HG02981 (cell line): ENCODE results near the gene PRR15L.

Experiments
- ATAC-seq: cut with Tn5 transposase; IDR thresholded peaks from one replicate; pipeline ENCODE4 v1.9.1; 2021; ENCODE audit warnings: mild to moderate bottlenecking, moderate library complexity; ENCODE audit not compliant: unreplicated experiment

Gene PRR15L

DNA sequence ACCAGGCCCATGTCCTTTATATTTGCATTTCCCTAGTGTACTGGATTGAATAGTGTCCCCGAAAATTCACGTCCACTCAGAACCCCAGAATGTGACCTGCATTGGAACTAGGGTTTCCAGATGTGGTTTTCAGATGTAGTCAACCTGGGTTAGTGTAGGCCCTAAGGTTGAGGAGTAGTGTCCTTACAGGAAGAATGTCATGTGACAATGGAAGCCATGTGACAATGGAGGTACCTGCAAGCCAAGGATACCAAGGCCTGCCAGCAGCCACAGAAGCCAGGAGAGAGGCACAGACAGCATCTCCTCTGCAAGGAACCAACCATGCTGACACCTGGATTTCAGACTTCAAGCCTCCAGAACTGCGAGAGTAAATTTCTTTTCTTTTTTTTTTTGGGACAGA, 5.2 kb upstream of the PRR15L start:
- no peak for ATAC-seq

DNA sequence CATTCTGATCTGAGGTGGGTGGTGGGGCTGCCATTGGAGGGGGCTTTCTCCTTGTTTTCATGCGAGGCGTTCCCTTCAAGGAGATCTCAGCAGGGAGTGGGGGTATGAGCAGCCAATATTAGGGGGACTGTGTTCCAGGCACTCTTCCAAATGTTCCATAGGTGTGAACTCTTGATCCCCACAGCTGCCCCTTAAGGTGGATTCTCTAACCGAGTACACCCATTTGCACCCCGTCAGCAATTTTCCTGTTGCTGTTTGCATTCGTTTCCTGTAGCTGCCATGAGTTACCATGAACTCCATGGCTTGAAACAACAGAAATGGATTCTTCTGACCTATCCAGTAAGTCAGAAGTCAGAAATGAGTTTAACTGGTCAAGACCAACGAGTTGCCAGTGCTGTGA, 3.7 kb upstream of the PRR15L start:
- no peak for ATAC-seq

DNA sequence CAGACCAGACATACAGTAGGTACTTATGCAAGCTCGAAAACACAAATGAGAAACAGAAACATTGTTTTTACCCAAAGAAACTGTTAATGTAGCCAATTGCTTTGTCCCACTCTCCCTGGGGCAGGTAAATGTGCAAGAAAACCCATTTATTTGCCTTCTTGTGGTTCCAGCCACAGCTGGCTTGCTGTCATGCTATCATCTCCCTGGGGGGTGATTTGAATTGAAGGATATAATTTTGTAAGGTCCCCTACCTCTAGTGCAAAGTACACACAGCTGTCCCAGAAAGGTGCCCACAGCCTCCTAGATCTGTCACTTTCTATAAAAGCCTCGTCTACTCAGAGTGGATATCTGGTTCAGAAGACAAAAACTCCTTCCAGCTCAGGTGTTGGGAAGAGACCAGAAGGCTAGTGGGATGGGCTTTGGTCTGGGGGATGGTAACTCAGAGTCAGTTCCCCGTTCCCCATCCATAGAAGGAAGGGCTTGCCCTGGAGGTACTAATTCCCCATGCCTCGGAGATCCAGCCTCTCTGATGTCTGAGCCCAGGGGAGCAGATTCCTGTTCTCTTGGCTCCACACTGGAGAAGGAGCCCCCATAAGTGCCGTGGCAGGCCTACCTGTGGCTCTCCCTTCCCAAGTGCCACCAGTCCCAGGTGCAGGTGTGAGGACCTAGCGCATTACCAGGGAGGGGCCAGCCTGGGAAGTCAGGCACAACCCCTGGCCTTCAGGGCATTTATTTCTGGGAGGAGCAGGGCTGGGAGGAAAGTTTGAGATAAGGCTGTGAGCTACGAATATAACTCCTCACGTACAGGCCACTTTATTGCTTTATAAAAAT, 2.4 kb upstream of the PRR15L start:
- ATAC-seq: no peak

- ATAC-seq: no peak
Observed at GRCh38 chr17:47956791-47957590, 692 bp downstream of the PRR15L start.

DNA sequence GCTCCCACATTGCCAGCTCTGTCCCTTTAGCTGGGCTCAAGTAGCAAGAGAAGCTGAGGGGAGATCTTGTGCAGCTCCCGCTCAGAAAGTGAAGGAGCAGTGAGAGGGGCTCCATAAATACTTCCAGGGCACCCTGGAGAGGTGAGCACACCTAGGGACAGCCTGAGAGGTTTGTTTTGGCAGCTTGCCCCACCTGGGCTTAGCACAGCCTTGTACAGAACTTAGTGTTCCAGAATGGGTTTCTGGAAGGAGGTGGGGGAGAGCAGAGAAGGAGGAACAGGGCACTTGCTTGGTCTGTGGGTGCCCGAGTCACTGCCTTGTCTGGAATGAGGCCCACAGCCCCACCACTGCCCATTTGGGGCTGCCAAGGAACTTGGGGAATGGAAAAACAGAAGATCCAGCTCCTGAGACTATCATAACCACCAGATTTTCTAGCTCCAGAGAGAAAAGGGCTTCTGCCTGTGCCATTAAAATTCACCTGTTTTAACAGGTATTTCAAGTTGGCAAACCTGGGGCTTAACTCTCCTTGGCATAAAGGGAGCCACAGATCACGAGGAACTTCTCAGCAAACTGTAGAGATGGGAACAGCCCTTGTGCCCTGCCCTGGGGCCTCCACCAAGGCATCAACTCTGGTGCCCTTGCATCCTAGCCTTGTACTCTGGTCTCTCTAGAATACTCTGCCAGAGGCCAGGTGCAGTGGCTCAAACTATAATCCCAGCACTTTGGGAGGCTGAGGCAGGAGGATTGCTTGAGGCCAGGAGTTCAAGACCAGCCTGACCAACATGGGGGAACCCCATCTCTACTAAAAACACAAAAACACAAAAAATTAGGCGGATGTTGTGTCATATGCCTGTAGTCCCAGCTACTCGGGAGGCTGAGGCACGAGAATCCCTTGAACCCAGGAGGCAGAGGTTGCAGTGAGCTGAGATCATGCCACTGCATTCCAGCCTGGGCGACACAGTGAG, 1.9 kb downstream of the PRR15L start:
- ATAC-seq: no peak

DNA sequence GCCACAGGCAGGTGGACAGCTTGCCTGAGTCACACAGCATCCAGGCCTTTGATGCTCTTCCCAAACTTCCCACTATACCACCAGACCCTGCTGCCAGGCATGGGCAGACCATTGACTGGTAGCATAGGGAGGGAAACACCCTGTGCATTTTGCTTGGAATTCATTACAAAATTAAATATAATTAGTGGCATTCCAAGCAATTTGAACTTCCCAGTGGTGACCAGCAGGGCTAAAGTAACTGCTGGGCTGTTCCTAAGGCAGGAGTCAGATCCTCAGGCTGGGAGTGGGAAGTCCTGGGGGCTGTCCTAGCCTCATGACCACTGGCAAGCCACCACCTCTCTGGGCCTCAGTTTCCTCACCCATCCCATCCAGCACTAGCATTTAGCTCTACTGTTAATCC, 3.8 kb downstream of the PRR15L start:
- ATAC-seq: no peak

DNA sequence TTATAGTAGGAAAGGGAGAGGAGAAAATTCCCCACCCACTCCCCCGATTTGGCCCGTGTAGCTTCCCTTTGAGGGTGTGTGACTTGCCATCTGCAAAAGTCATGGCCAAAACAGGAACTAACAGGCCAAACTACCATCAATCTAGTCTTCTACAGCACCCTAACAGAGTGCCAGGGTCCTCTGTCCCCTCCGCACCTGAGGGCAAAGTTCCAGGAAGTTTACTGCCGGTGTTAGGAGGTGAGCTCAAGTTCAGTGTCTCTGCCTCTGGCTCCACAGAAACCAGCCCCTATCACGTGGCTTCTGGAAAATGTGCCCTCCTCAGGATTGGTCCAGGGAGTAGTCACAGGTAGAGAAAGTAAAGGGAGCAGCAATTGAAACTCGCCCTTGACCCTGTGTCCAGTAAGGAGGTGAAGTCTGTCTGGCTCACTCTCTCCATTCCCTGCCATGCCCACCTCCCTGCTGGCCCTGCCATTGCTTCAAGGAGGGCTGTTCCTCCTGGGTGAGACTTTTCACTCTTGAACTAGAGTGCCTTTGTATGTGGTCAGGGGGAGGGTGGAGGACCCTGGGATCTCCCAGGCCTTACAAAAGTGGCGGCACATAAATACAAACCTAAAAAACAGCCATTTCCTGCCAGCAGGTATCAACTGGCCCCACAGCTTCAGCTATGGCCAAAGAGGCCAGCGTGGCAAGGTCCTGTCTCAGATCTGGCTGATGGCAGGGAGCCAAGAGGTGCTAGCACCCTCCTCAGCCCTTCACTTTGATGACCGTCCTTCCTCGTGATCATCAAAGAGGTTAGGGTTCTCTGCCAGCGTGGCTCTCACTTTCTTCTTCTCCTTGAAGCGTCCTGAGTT, 5.3 kb downstream of the PRR15L start:
- ATAC-seq: no peak

GRCh38 chr17:47950448-47950847, 7.2 kb downstream of the PRR15L start:
- no peak for ATAC-seq

DNA sequence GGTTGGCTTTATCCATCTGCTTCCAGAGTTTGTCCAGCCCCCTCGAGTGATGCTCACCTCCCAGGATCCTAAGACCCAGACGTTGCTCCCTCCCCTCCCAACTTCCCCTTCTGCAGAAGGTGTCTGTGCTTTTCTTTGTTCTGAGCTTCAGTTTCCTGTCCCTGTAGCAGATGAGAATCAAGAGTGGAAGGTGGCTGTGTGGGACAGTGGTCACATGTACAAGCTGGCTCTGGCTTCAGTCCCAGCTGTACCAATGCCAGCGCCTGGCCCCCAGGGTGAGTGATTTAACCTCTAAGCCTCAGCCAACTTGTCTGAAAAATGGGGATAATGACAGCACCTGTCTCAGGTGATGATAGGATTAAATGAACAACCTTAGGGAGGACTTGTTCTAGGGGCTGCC, 7.7 kb downstream of the PRR15L start:
- no peak for ATAC-seq

DNA sequence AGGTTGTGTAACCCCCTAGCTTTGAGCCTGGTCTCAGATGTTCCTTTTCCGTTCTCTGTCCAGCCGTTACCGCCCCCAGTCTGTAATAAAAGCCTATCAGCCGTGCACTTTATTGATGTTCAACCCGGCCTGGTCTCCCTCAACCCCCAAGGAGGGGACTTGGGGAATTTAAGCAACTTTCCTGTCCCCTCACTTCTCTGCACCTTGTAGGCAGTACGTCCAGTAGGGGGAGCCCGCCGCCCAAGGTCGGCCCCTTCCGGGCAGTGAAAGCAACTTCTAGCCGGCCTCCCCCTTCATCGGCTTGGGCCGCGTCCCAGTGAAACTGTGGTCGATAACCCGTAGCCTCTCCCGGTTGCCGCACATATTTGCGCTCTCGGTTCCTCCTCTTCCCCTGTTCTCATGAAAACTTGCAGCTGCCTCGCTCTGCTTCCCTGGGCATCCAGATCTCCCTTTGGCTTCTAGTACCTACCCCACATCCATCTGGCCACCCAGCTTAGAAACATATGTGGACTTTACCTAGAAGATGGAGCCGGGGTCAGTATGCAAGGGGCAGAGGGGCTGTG, 8.4 kb downstream of the PRR15L start:
- ATAC-seq: no peak

- no peak for ATAC-seq
Observed at GRCh38 chr17:47948706-47949196, 8.9 kb downstream of the PRR15L start.

DNA sequence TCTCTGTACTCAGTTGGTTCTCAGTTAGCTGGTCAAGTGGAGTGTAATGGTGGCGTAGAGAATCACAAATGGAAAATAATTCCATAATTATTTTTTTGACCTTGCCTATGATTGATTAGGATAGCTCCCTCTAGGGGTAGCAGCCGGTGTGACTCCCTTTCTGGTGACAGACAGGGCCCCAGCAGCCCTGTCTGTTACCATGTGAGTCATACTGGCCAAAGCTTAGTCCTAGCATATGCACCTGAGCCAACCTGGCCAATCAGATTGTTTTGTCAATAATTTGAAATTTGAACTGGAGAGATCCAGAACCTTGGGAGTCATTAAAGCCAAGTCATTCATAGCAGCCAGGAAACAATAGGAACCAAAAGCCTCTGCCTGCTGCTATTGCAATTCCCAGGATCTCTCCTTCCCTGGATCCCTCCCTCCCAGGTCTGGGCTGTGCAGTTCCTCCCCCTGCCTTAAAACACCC, 10.7 kb downstream of the PRR15L start:
- peak; percentile 74 for ATAC-seq

DNA sequence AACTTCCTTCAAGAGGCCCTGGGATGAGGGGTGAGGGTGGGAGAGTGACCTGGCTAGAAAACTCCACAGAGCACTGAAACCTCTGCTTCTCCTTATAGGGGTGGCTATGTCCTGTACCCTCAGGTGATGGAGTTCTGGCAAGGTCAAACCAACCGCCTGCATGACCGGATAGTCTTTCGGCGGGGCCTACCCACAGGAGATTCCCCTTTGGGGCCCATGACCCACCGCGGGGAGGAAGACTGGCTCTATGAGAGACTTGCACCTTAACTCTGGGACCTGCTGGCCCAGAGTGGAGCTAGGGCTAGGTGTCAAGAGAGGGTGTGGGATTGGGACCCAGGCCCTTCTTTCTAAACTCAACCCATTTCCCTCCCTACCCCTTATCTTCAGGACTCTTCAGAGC, 11.2 kb downstream of the PRR15L start:
- ATAC-seq: no peak

- no peak for ATAC-seq
Observed at GRCh38 chr17:47945529-47946508, 11.9 kb downstream of the PRR15L start.

DNA sequence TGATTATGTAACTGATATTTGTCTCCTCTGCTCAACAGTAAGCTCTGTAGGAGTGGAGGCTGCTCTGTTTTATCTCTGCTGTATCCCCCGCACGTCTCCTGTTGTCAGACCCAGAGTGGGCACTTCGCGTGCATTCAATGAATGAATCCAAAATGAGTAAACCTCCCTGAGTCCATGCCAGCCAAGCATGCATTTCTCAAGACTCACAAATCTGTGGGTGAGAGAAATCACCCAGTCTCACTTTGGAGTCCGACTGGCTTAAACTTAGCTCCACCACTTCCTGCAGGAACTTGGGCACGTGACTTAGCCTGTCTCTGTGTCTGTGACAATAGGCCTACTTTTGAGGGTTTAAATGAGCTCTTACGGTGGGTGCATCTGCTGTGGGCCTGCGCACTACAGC, 12.6 kb downstream of the PRR15L start:
- ATAC-seq: no peak

- ATAC-seq: no peak
Observed at GRCh38 chr17:47942568-47942967, 15.1 kb downstream of the PRR15L start.

DNA sequence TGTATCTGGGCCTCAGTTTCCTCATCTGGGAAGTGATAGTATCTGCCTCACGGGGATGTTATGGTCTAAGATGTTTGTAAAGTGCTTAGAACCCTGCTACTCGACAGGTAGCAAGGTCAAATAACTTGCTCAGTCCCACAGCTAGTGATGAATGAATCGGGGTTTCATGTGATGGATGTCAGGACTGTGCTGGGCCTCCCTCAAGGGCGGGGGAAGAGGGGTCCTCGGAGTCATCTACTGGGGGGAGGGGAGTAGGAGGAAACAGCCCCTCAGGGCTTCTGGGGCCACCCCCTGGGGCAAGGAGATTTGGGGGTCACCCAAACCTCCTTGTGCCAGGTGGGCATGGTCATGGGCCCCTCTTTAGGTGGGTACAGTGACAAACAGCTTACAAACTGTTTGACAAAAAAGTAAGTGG, 15.6 kb downstream of the PRR15L start:
- ATAC-seq: no peak
